Body of pancreas (tissue), 4 donors: ENCODE measurements around the gene WFIKKN1.

Experiments
- CTCF ChIP-seq, 7 experiments: fragments of 450-650 bp in 4 of 7; fragments of 200-600 bp in 3 of 7; sonication (generic) in 3 of 7; IDR thresholded peaks; one replicate each; pipeline ENCODE4 v1.5.1; 2016 to 2019; ENCODE audit warnings: antibody characterized with exemption in 7 of 7
- POLR2A ChIP-seq, 3 donors: fragments of 450-650 bp; IDR thresholded peaks; one replicate each; pipeline ENCODE4 v1.6.1; 2016; ENCODE audit warnings: antibody characterized with exemption in 3 of 3, mild to moderate bottlenecking in 2 of 3

DNA sequence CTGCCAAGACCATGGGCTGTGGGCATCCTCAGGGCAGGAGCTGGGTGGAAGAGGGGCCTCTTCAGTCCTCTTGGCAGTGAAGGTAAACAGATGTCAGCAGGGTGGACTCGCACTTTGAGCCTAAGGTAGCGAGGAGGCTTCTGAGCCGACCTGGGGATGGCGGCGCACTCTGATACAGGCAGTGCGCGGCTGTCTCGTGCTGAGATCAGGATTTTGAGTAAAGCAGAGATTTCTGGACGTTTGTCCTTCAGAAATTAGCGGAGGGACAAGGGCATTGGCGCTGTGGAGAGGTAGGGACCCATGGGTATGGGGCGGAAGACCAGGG is 34.1 kb upstream of the WFIKKN1 start:
- TF ChIP-seq POLR2A (IDR thresholded peaks at IDR 0.05) (no peak), CTCF (IDR thresholded peaks at IDR 0.05) (no peak)
